ENCODE results near the gene TBC1D8.

TBC1D8 gene

DNA sequence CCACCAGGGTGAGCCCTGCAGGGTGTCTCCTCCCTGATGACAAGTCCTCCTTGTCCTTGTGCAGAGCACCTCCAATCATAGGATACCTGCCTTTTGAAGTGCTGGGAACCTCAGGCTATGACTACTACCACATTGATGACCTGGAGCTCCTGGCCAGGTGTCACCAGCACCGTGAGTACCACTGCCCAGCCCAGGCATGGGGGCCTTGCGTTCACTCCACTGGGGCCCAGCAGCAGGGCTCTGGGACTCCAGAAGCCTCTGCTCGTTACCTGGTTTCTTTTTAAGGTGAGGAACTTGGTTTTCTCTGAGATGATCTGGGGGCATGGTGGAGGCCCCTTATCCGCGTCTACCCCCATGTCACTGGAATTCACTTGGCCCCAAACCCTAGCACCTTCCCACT is 185.6 kb downstream of the TBC1D8 start:
- TF ChIP-seq, protein P1, sequence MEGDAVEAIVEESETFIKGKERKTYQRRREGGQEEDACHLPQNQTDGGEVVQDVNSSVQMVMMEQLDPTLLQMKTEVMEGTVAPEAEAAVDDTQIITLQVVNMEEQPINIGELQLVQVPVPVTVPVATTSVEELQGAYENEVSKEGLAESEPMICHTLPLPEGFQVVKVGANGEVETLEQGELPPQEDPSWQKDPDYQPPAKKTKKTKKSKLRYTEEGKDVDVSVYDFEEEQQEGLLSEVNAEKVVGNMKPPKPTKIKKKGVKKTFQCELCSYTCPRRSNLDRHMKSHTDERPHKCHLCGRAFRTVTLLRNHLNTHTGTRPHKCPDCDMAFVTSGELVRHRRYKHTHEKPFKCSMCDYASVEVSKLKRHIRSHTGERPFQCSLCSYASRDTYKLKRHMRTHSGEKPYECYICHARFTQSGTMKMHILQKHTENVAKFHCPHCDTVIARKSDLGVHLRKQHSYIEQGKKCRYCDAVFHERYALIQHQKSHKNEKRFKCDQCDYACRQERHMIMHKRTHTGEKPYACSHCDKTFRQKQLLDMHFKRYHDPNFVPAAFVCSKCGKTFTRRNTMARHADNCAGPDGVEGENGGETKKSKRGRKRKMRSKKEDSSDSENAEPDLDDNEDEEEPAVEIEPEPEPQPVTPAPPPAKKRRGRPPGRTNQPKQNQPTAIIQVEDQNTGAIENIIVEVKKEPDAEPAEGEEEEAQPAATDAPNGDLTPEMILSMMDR (IDR thresholded peaks at IDR 0.05), result no peak
- TF ChIP-seq ZFX (IDR thresholded peaks at IDR 0.05; ENCODE audit: borderline replicate concordance), result no peak

DNA sequence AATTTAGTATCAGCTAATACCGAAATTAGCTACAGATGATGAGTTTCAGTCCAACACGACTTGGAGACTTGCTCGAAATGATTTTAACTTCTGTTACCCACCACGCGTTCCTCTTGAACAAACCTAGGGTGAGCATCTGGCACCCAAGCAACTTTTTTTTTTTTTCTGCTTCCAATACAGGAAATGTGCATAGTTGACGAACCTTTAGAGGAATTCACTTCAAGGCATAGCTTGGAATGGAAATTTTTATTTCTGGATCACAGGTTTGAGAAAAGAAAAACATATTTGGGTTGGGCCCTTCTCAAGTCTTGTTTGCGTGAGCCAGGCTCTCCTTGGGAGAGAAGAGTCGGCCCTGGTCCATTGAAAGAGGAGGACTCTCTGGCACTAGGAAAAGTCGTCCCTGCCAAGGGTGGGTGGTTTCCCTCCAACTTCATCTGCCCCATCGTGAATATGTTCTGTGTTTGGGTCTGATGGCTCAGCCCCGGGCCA is 186.5 kb downstream of the TBC1D8 start:
- TF ChIP-seq ZFX (IDR thresholded peaks at IDR 0.05; ENCODE audit: borderline replicate concordance), result no peak
- TF ChIP-seq, protein P1 (IDR thresholded peaks at IDR 0.05), result no peak
- H3K27ac ChIP-seq, result no peak overlapping the region

More for the DNA sequence above, 185.6 kb downstream of the TBC1D8 start:
- no peak overlapping the region for H3K27ac ChIP-seq

DNA sequence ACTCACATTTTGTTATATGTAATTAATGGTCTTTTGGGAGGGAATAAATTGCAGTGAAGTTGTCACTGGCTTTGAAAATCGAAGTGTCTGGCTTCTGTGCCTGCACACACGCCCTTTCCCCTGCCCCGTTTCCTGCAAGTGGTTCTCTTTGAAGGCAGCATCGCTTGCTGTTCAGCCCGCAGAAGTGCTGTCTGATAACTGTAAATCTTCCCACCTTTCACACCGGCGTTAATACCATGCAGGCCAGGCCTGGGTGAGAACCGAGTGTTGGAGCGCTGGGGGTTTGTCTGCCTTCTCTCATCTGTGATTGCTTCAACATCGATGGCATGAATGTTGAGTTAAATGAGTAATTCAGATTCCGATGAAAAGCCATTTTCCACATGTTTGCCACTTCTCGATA is 187.0 kb downstream of the TBC1D8 start:
- TF ChIP-seq, protein P1 (IDR thresholded peaks at IDR 0.05), result no peak
- no peak for TF ChIP-seq ZFX (IDR thresholded peaks at IDR 0.05; ENCODE audit: borderline replicate concordance)
- H3K27ac ChIP-seq, result no peak overlapping the region

- no peak for TF ChIP-seq ZFX (IDR thresholded peaks at IDR 0.05; ENCODE audit: borderline replicate concordance)
- TF ChIP-seq, protein P1 (IDR thresholded peaks at IDR 0.05), result no peak
- H3K27ac ChIP-seq, result no peak overlapping the region
These were observed 188.2 kb downstream of the TBC1D8 start for GRCh38 chr2:100963026-100963375.

GRCh38 chr2:100962366-100963025 is 188.7 kb downstream of the TBC1D8 start:
- TF ChIP-seq, protein P1 (IDR thresholded peaks at IDR 0.05), result no peak
- TF ChIP-seq ZFX (IDR thresholded peaks at IDR 0.05; ENCODE audit: borderline replicate concordance), result no peak
- H3K27ac ChIP-seq, result no peak overlapping the region

- no peak overlapping the region for H3K27ac ChIP-seq
- no peak for TF ChIP-seq ZFX (IDR thresholded peaks at IDR 0.05; ENCODE audit: borderline replicate concordance)
- TF ChIP-seq, protein P1 (IDR thresholded peaks at IDR 0.05), result no peak
These were observed 190.5 kb downstream of the TBC1D8 start for GRCh38 chr2:100960688-100961087.

DNA sequence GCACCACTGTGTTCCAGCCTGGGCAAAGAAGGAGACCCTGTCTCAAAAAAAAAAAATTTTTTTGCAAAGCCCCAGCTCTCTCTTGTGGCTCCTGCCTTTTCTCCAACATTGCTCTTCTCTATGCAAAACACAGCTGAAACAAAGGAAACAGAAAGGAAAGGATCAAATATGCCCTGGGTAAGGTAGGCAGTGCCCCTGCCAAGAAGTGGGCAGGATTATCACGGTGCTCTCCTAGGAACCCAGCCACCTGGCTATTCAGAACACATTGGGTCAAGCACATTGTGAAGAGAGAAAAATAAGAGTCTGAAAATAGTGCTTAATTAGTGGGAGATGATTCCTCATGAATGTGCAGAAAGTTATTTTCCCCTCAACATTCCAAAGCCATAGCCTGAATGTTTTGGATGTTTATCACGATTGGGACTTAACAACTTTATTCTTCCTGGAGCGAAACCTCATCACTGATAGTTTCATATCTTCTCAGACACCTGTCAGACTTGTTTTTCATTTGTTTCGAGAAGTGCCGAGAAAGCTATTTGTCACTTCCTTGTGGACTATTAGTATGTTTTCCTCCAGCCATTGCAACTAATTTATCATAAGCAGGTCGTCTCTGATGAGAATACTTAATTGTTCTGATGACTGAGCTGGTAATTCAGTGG is 191.8 kb downstream of the TBC1D8 start:
- TF ChIP-seq, protein P1 (IDR thresholded peaks at IDR 0.05), result no peak
- no peak for TF ChIP-seq ZFX (IDR thresholded peaks at IDR 0.05; ENCODE audit: borderline replicate concordance)
- H3K27ac ChIP-seq, result no peak overlapping the region
